Measurements from ENCODE around the gene CTXND2.

DNA sequence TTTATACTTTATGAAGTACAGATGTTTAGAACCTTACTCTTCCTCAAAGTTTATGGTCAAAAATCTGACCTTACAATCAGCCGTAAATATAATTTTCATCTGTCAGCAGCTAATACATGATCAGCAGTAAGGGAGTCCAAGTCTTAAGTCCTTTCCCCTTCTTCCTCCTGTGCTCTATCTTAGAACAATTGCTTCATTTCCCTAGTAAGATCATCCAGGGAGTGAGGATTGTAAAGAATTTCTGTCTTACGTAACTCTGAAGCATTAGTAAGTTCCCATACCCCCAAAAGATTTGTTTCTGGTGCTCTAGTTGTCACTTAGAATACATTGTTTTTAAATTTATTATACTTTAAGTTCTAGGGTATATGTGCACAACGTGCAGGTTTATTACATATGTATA lies 41.4 kb downstream of the CTXND2 start:
- TF ChIP-seq SP1 (IDR thresholded peaks at IDR 0.05) (no peak), SP1 (CRISPR knock-in tag; IDR thresholded peaks at IDR 0.05) (no peak), POLR2AphosphoS5 (IDR thresholded peaks at IDR 0.05; ENCODE audit: low read depth, low read length) (no peak), NFE2L2 (IDR thresholded peaks at IDR 0.05; ENCODE audit: low read length) (no peak), SRF (IDR thresholded peaks at IDR 0.05; ENCODE audit: low read depth, low read length) (no peak), HNRNPH1 (optimal IDR thresholded peaks at IDR 0.05; ENCODE audit: low read depth, low read length) (no peak), GPN1 (CRISPR knock-in tag; IDR thresholded peaks at IDR 0.05; ENCODE audit: borderline replicate concordance) (no peak), HIVEP1 (CRISPR knock-in tag; IDR thresholded peaks at IDR 0.05) (no peak), EEA1 (CRISPR knock-in tag; IDR thresholded peaks at IDR 0.05; ENCODE audit: borderline replicate concordance) (no peak), ZNF766 (CRISPR knock-in tag; IDR thresholded peaks at IDR 0.05; ENCODE audit: borderline replicate concordance) (no peak), ZBTB20 (CRISPR knock-in tag; IDR thresholded peaks at IDR 0.05; ENCODE audit: borderline replicate concordance, low read depth) (no peak), TBX3 (IDR thresholded peaks at IDR 0.05; ENCODE audit: borderline replicate concordance) (no peak), JARID2 (CRISPR knock-in tag; IDR thresholded peaks at IDR 0.05; ENCODE audit: insufficient replicate concordance) (no peak)
- TF ChIP-seq, protein P1, sequence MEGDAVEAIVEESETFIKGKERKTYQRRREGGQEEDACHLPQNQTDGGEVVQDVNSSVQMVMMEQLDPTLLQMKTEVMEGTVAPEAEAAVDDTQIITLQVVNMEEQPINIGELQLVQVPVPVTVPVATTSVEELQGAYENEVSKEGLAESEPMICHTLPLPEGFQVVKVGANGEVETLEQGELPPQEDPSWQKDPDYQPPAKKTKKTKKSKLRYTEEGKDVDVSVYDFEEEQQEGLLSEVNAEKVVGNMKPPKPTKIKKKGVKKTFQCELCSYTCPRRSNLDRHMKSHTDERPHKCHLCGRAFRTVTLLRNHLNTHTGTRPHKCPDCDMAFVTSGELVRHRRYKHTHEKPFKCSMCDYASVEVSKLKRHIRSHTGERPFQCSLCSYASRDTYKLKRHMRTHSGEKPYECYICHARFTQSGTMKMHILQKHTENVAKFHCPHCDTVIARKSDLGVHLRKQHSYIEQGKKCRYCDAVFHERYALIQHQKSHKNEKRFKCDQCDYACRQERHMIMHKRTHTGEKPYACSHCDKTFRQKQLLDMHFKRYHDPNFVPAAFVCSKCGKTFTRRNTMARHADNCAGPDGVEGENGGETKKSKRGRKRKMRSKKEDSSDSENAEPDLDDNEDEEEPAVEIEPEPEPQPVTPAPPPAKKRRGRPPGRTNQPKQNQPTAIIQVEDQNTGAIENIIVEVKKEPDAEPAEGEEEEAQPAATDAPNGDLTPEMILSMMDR (CRISPR knock-in tag; IDR thresholded peaks at IDR 0.05), result no peak
- TF ChIP-seq, protein P2, sequence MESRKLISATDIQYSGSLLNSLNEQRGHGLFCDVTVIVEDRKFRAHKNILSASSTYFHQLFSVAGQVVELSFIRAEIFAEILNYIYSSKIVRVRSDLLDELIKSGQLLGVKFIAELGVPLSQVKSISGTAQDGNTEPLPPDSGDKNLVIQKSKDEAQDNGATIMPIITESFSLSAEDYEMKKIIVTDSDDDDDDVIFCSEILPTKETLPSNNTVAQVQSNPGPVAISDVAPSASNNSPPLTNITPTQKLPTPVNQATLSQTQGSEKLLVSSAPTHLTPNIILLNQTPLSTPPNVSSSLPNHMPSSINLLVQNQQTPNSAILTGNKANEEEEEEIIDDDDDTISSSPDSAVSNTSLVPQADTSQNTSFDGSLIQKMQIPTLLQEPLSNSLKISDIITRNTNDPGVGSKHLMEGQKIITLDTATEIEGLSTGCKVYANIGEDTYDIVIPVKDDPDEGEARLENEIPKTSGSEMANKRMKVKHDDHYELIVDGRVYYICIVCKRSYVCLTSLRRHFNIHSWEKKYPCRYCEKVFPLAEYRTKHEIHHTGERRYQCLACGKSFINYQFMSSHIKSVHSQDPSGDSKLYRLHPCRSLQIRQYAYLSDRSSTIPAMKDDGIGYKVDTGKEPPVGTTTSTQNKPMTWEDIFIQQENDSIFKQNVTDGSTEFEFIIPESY (CRISPR knock-in tag; IDR thresholded peaks at IDR 0.05), result no peak
